DMS153 (cell line): ENCODE results near the gene TMEM170A.
"Not testable (repeated sequence)": the region's sequence is repeated elsewhere in the genome, so short reads cannot be mapped to it uniquely, and the experiment has no call there.

Experiments used
- DNase-seq: peaks from one replicate; lab custom pipeline; 2025; lab: John Stamatoyannopoulos, UW

Gene TMEM170A

GRCh38 chr16:75464122-75464918 lies at the start of gene TMEM170A:
Gene TMEM170A, minus strand, starts transcription at chr16:75464689. Its CDS starts 89 bp downstream, at chr16:75464600.
- DNase-seq, result peak; percentile 93

DNA sequence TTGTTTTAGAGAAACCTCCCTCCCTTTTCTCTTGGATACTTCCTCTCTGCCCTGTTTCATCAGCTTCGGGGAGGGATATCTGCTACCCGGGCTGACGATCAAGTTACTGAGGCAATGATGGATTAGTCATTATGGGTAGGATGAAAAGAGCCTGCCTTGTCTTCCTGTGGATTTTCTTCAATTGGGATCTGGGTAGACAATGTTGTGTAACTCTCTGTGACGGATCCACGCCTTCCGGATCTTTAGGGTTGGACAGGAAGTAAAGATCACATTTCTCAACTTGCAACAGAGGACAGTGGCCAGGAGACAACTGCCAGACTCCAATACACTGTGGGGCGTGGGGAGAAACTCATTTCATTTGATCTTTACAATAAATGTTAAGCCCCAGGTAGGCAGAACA lies 42.1 kb upstream of the TMEM170A start:
- DNase-seq, result peak; percentile 14

DNA sequence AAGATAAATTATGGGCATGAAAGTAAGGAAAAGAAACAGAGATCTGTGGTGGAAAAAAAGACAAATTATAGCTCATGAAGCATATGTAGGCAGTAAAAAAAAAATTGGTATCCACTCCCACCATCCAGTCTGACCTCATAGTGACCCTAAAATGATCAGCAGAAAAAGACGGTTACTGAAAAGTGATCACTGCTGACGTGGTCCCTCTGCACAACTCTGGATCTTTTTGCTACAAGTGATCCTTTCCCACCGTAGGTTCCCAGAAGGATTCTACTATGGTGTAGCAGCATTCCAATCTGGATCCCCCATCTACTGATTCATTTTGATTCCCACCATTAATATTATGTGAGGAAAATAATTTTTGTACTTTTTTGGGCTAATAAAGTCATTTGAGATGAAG lies 41.6 kb upstream of the TMEM170A start:
- DNase-seq, result no peak

DNA sequence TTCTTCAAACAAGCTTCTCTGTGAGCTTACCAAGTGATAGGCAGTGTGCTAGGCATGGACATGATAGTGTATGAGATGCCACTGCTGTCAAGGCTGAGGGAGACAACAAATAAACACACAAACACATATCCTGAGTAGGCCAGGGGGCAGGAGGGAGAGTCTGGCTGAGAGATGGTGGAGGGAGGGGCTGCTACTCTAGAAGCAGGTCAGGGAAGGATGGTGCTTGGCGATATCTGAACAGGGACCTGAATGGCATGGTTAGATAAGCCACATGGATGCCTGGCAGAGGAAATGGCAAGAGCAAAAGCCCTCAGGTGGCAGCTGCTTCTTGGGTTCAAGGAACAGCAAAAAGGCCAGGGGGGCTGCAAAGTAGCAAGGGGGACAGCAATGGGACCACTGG lies 39.3 kb upstream of the TMEM170A start:
- DNase-seq, result no peak

DNA sequence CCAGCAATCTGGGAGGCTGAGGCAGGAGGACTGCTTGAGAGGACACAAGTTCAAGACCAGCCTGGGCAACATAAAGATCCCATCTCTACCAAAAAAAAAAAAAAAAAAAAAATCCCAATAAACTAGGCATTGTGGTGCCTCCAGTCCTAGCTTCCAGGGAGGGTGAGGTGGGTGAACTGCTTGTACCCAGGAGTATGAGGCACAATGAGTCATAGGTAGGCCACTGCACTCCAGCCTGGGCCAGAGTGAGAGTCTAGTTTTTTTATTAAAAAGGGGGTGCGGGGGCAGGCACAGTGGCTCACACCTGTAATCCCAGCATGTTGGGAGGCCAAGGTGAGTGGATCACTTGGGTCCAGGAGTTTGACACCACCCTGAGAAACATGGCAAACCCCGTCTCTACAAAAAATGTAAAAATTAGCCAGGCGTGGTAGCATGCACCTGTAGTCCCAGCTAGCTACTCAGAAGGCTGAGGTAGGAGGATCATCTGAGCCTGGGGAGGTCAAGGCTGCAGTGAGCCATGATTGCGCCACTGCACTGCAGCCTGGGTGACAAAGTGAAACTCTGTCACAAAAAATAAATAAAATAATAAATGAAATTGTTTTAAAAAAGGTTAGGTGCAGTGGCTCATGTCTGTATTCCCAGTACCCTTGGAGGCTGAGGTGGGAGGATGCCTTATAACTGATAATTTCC lies 38.6 kb upstream of the TMEM170A start:
- DNase-seq, result no peak

- DNase-seq, result not testable (repeated sequence)
These were observed 37.3 kb upstream of the TMEM170A start for GRCh38 chr16:75501820-75502219.

DNA sequence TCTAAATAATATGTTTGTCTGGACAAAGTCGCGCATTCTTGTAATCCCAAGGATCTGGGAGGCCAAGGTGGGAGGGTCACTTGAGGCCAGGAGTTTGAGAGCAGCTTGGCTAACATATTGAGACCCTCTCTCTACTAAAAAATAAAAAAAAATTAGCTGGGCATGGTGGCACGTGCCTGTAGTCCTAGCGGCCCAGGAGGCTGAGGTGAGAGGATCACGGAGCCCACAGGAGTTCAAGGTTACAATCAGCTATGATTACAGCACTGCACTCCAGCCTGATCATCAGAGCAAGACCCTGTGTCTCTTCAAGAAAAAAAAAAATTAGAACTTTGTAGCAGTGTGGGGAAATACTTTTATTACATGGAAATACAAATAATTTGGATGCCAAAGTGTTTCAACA lies 36.9 kb upstream of the TMEM170A start:
- no peak for DNase-seq

DNA sequence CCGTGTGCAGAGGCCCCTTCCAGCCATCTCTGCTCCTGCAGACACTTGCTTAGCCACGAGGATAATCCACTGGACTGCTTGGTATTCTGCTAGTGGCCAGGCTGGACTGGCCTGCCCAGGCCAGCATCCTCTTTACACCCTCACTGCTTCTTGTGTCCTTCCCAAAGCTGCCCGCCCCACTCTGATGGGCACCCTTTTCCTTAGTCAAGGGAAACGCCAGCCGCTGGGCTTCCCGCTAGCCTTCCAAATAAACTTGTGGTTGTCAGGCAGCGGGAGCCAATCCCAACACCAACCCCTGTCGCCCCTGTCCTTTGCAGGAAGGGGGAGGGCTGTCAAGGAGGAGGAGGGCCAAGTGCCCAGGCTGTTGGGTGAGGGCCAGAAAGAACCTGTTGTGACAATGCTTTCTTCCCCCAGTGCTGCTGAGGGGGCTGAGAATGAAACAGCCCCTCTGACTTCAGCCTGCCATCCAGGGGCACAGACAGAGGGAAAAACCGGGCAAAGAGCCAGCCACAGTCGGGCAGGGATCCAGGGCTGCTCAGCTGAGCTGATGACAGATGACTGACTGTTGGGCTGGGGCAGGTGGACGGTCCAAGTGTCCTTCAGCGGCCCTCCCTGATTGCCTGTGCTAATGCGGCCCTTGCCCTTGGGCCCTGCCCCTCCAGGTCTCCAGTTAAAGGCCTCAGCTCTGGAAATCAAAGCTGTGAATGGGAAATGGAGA lies 34.3 kb upstream of the TMEM170A start:
- peak; percentile 11 for DNase-seq

DNA sequence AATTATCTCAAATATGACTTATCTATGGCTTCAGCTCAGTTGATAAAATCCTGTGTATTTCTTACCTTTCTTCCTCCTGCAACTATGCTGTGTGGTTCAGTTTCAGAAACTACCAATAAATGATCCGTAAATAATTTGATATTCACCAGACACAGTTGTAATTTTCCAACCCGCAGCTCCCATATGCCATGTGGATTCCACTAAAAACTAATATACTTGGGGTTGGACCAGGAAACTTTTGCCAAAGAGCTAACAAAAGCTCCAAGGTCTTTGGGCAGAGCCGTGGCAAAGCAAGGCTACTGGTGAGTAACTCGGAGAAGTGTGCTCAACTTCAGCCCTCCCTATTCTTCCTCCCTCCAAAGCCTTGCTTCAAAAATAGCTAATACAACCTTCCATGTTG lies 33.1 kb upstream of the TMEM170A start:
- no peak for DNase-seq

- peak; percentile 13 for DNase-seq
These were observed 30.7 kb upstream of the TMEM170A start, which contains the start of gene CHST6 for GRCh38 chr16:75495076-75495674. Gene CHST6, minus strand, starts transcription at chr16:75495441. Its CDS starts 15,613 bp downstream, at chr16:75479828.

DNA sequence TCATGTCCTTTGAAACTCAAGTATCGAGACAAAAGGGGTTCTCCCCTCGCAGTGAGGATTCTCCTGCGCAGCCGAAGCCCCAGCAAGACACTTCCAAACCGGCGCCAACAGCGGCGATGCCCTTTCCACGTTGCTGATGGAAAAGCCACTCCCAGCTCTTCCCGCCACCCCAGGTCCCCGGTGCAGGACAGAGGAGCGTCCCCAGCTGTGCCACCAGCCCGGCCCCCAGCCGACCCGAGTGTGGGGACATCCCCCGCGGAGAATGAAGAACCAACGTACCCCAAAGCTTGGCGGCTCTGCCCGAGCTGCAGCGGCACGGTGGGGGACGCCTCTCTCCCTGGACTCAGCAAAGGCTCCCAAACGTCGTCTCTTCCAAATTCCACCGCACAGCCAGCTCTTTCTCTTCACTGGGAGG lies 30.2 kb upstream of the TMEM170A start:
- no peak for DNase-seq

DNA sequence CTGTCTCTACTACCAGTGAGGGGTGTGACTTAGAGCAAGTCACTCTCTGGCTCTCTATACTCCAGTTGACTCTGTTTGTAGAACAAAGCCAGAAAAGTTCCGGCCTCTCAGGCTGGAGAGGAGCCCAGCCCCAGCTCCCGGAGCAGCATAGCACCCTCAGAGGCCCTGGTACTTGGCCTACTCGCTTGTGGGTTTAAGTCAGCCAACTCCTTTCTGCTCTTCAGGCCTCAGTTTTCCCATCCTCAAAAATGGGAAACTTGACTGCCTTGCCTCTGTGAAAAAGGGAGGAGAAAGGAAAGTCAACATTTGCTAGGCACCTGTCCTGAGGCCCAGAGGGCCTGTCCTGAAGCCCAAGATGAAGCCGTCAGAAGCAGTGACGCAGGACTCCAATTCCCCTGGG lies 29.7 kb upstream of the TMEM170A start:
- DNase-seq, result no peak

DNA sequence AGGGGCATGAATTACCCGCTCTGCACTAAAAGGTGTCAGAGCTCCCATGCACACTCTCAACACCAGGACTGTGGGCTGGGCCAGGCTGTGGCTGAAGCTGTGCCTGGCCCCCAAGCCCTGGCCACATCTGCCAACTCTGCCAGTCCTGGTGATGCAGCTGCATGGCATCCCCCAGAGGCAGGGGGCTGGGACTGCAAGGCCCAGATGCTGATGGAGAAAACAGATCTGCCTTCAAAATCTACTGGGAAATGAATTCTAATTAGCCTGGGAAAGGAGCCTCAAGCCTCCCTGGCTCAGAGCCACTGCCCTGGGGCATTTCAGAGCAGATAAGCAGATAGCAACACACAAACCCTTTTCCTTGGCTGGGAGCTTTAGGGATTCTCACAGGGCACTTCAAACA lies 27.4 kb upstream of the TMEM170A start:
- DNase-seq, result peak; percentile 57

DNA sequence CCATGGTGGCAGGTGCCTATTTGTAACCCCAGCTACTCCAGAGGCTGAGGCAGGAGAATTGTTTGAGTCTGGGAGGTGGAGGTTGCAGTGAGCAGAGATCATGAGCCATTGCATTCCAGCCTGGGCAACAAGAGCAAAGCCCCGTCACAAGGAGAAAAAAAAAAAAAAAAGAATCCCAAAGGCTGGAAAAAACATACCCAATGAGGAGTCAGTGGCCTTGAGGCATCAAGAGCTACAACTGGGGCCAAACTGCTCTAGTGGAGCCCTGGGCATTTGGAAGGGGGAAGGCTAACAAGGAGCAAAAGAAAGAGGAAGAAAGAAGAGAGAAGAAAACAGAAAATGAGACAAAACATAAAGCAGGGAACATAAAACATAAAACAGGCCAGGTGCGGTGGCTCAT lies 23.8 kb upstream of the TMEM170A start:
- no peak for DNase-seq

DNA sequence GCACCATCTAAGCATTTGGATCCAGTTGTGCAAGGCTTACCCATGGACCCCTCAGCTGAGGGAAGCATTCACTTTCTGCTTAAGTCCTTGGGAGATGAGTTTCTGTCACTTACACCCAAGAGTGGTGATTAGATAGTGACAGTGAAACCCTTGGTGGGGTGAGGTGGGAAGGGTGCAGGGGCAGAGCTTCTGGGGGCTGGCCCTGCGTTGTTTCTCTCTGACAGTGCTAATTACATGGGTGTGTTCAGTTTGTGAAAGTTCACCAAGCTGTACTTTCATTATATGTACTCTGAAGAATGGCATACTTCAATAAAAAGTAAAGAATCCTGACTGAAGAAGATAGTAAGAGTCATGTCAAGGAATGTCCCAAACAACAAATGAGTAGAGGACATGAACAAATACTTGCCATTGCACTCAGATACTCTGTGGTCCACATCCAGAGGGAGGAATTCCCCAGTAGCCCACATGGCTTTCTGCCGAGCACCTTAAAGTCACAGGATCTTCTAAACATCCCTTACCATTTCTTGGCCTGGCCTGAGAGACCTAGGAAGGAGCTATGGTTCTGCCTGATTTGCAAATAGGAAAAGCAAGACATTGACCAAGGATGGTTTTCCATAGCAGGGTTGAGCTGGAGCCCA lies 22.3 kb upstream of the TMEM170A start:
- no peak for DNase-seq

DNA sequence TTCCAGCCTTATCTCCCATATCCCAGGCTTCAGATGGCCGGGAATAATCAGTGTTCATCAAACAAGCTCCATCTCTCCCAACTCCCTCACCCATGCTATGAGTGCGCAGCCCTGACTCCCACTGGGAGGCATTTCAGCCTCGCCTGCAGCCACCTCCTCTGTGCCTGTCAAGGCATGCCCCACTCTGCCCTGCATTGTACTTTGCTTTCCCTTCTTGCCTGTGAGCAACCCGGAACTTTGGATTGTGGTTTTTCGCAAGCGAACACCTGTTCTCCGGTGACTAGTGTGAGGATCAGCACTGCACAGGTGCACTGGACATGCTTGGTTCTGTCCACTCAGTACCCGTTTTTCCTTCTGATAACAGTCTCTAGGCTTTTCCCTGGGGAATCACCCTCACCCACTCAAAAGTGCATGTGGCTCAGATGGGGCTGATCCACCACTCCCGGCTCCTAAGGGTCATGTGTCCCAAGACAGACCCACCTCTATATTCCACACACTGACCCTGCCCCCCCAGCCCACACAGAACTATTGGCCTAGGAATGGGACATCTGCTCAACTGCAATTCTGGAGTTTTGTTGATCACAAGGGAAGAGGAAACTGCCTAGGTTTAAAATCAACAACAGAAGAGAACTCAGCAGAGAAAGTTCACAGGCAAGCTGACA lies 21.7 kb upstream of the TMEM170A start:
- DNase-seq, result peak; percentile 88

- no peak for DNase-seq
These were observed 20.9 kb upstream of the TMEM170A start for GRCh38 chr16:75485230-75486013.

GRCh38 chr16:75483222-75483621 lies 18.7 kb upstream of the TMEM170A start:
- DNase-seq, result no peak

DNA sequence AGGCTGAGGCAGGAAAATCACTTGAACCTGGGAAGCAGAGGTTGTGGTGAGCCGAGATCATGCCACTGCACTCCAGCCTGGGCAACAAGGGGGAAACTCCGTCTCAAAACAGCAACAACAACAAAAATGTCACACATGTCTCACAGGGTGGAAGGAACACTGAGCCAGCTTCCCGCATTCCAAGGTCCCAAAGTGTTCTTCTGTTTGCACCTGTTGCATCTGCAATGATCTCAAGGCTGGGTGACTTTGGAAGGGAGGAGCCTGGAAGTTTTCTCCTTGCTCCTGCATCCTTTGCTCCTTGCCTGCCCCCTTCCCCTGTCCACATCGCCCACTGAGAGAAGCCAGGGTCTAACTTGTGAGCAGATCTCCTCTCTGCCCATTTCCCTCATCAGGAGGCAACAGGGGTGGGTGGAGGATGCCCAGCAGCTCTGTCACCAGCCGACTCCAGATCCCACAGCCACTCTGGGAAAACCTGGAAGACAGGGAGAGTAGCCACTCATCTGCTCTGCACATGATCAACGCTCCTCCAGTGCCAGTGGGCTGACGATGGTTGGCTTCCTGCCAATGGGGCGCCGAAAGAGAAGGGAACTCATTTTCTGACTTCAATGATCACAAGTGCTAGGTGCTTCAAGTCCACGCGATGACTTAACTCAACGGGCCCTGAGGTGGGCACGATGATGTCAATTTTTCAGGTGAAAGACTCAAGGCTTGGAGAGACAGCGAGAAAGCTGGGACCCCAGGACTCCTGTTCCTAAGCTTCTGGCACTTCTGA lies 18.1 kb upstream of the TMEM170A start:
- DNase-seq, result no peak

DNA sequence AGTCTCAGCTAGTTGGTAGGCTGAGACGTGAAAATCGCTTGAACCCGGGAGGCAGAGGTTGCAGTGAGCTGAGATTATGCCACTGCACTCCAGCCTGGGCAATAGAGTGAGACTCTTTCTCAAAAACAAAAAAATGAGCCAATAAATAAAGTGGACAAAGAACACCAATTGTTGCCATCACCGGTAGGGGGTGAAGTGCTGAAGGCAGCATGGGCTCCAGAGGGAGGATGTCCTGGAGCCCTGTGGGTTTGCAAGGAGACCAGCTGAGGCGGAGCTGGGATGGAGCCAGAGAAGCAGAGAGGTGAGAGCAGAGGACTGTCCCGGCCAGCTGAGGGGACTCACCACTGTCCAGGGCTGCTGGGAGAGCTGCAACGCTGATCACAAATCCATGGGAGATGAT lies 17.0 kb upstream of the TMEM170A start:
- DNase-seq, result no peak
